Vagina (tissue), 2 donors: ENCODE results near the gene HLA-DQA2.

Experiments
- CTCF ChIP-seq, 3 experiments: fragments of 450-650 bp in 2 of 3; fragments of 200-600 bp in 1 of 3; sonication (generic) in 1 of 3; IDR thresholded peaks; one replicate each; pipeline ENCODE4 v1.5.1; 2017 to 2019; ENCODE audit warnings: antibody characterized with exemption in 3 of 3, mild to moderate bottlenecking in 2 of 3, moderate library complexity in 2 of 3
- POLR2A ChIP-seq, 2 donors: fragments of 450-650 bp; IDR thresholded peaks; one replicate each; pipeline ENCODE4 v1.6.1; 2017; ENCODE audit warnings: antibody characterized with exemption in 2 of 2, mild to moderate bottlenecking in 2 of 2, moderate library complexity in 2 of 2
- POLR2AphosphoS5 ChIP-seq, 2 donors: sonication (generic); formaldehyde crosslinking; IDR thresholded peaks; one replicate each; pipeline ENCODE4 v1.9.0; 2017; ENCODE audit warnings: antibody characterized with exemption in 2 of 2, mild to moderate bottlenecking in 2 of 2, low read depth in 1 of 2; ENCODE audit not compliant: insufficient read depth in 1 of 2

GRCh38 chr6:32752580-32752979, 11.4 kb downstream of the HLA-DQA2 start:
- no peak for TF ChIP-seq CTCF (IDR thresholded peaks at IDR 0.05)
- no peak for TF ChIP-seq POLR2A (IDR thresholded peaks at IDR 0.05)
- TF ChIP-seq POLR2AphosphoS5 (IDR thresholded peaks at IDR 0.05; ENCODE audit: insufficient read depth in 1 of 2, low read depth in 1 of 2): no peak
